ENCODE data around the gene TMEM198. TPM values are rescaled to one million over a fixed set of nuclear protein-coding genes. Genes with fewer than 3 reads are reported as not detected.

Gene TMEM198
- total and polyA plus RNA-seq, 2 donors (not counting 1 experiment from before 2014, with no cell fraction given) = 0.39 to 1.1 TPM

- CTCF ChIA-PET = interaction anchor here (1.1 to 2.5 kb wide), 5 partner anchors 9 to 128 kb away, joined by 3 to 11 read pairs (median 5); partner anchors contain the start of gene OBSL1
- H3K4me3 Mint-ChIP-seq = no peak overlapping the region
- no peak overlapping the region for H3K4me2 ChIP-seq (replicated peaks; ENCODE audit: low read depth, low read length, poor library complexity, severe bottlenecking)
- no peak overlapping the region for H3K4me3 ChIP-seq (ENCODE audit: control extremely low read depth in 1 of 5, extremely low read depth in 1 of 5, insufficient read depth in 1 of 5, low read depth in 2 of 5, low read length in 4 of 5)
- intact Hi-C loops (cut with micrococcal nuclease) = no loop called here
- TF ChIP-seq EZH2 (IDR thresholded peaks at IDR 0.05; ENCODE audit: borderline replicate concordance, insufficient read depth, low read depth, low read length, poor library complexity, severe bottlenecking) (no peak), CTCF (IDR thresholded peaks at IDR 0.05) (no peak)
- no peak for DNase-seq
- no peaks in the 10 kb centered on the region for H3K9me3 Mint-ChIP-seq (ENCODE audit: insufficient read depth)
- H3K27ac Mint-ChIP-seq = no peak overlapping the region
- no peaks in the 10 kb centered on the region for H4K20me1 ChIP-seq (ENCODE audit: control insufficient read depth, insufficient read depth, low read length, poor library complexity, severe bottlenecking)
- no peak overlapping the region for H2AFZ ChIP-seq (ENCODE audit: insufficient read depth, low read depth, low read length, poor library complexity, severe bottlenecking)
- H3K9ac ChIP-seq (ENCODE audit: low read length) = no peak overlapping the region
- no peaks in the 10 kb centered on the region for H3K79me2 ChIP-seq (ENCODE audit: control insufficient read depth, insufficient read depth, low read length)
- no peaks in the 10 kb centered on the region for H3K4me1 Mint-ChIP-seq
- peaks cover 0 to 9% (median 0%) of the 10 kb centered on the region in 4 experiments for H3K27me3 ChIP-seq (replicated peaks in 1 of 4; ENCODE audit: control extremely low read depth in 1 of 4, control insufficient read depth in 3 of 4, insufficient read depth in 4 of 4, low read length in 3 of 4)
- ATAC-seq (ENCODE audit: low read depth) = no peak
- H3K27ac ChIP-seq (ENCODE audit: low read length in 2 of 2) = no peak overlapping the region
- peaks cover 34% of the 10 kb centered on the region for H3K27me3 Mint-ChIP-seq
- POLR2A ChIA-PET = no interaction called here
- no peaks in the 10 kb centered on the region for H3K4me1 ChIP-seq (ENCODE audit: control insufficient read depth in 2 of 2, insufficient read depth in 2 of 2, low read length in 2 of 2)
- H3K36me3 ChIP-seq (replicated peaks in 1 of 2; ENCODE audit: control extremely low read depth in 1 of 2, control insufficient read depth in 1 of 2, extremely low read depth in 1 of 2, insufficient read depth in 2 of 2, low read length in 1 of 2) = no peaks in the 10 kb centered on the region
- WGBS (ENCODE audit: insufficient coverage) = 98% methylated on average over 22 of the region's 24 CpGs
- peaks cover 0 to 5% (median 0%) of the 10 kb centered on the region in 3 donors for H3K9me3 ChIP-seq (ENCODE audit: control extremely low read depth in 1 of 3, control insufficient read depth in 2 of 3, insufficient read depth in 1 of 3, low read length in 2 of 3)
Observed at GRCh38 chr2:219561179-219562048, 17.6 kb downstream of the TMEM198 start.

All from B cell (primary cell).